ENCODE data around the gene RASL10A.
A peak's percentile ranks its signal among the peaks of the same experiment; 100 is the strongest.

Gene RASL10A

DNA sequence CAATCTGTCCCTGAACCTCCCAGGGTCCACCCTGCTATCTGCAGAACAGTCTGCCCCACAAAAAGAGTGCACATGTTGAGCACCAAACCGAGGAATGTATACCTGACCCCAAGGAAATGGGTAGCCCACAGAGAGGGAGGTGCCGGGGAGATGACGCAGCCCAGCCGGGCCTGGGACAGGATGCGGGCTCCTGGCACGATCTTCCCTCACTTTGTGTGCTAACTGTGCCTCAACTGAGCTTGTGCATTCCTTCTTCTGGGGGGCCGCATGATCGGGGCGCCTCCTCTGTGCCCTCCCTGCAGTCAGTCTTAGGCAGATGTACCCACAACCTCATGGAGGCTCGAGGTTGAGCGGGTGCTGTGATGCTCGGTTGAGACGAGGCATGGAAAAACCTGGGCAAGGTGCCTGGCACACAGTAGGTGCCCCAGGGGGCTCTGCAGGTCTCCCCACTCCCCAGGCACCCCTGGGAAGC, 6.7 kb downstream of the RASL10A start:
- no peak for DNase-seq (ENCODE audit: low read depth)
- no peak overlapping the region for H3K4me3 ChIP-seq (ENCODE audit: low read depth, low read length)

DNA sequence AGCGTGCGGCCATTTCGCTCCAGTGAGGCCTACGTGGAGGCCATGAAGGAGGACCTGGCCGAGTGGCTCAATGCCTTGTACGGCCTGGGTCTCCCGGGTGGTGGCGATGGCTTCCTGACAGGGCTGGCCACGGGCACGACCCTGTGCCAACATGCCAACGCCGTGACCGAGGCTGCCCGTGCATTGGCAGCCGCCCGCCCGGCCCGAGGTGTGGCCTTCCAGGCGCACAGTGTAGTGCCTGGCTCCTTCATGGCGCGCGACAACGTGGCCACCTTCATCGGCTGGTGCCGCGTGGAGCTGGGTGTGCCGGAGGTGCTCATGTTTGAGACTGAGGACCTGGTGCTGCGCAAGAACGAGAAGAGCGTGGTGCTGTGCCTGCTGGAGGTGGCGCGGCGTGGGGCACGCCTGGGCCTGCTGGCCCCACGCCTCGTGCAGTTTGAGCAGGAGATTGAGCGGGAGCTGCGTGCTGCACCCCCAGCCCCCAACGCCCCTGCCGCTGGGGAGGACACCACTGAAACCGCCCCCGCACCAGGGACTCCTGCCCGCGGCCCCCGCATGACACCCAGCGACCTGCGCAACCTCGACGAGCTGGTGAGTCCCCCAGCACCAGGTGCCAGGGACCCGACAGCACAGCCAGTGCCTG, 7.2 kb downstream of the RASL10A start:
- no peak overlapping the region for H3K4me3 ChIP-seq (ENCODE audit: low read depth, low read length)
- no peak for DNase-seq (ENCODE audit: low read depth)

DNA sequence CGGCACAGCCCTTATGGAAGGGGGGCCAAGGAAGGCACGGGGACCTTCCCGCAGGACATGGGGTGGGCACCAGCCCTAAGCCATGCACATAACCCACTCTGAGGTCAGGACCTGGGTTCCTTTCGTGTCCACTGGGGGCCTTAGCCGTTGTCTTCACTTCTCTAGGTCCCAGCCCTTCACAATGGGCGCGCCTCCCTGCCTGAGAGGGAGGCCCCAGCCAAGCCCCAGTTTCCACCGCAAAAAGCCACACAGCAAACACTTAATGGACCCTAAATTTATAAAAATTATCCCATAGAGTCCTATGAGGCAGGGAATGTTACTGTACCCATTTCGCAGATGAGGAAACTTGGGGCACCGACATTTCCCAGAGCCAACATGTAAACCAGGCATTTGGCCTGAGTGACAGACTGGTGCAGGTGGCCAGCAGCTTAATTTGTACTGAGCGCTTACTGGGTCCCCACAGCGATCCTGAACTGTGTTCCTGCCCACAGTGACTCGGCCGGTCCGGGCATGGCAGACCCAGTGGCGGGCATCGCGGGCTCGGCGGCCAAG, 7.8 kb downstream of the RASL10A start:
- no peak for DNase-seq (ENCODE audit: low read depth)
- H3K4me3 ChIP-seq (ENCODE audit: low read depth, low read length), result peak overlapping the region; percentile 86

DNA sequence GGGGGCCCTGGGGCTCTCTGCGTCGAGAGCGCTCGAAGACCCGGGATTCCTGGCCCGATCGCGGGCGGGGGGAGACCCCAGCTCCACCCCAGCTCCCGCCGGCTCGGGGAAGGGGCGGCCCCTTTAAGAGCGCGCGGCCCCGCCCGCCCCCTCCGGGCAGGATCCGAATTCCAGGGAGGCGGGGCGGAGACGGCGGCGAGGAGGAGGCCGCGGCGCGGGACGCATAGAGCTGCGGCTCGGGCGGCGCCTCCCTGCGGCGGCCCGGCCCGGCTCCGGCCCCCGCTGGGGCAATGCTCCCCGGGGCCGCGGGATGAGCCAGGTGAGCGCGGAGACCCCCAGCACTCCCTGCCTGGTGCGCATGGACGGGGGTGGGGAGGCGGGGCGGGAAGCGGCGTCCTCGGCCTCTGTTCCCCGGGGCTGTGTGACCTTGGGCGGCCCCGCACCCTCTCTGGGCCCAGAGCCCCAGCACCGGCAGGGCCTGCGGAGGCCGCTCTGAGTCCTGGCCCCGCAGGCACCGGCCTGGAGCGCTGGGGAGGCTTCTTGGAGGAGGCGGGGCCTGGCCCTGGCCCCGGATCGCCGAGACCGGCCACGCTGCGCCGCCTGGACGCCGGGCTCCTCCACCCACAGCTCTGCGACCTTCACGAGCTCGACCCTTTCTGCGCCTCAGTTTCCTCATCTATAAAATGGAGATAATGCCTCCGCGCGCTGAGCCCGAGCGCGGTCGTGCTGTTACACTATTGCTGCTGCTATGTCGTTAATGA, 8.5 kb downstream of the RASL10A start:
- DNase-seq (ENCODE audit: low read depth), result no peak
- H3K4me3 ChIP-seq (ENCODE audit: low read depth, low read length), result peak overlapping the region; percentile 86

DNA sequence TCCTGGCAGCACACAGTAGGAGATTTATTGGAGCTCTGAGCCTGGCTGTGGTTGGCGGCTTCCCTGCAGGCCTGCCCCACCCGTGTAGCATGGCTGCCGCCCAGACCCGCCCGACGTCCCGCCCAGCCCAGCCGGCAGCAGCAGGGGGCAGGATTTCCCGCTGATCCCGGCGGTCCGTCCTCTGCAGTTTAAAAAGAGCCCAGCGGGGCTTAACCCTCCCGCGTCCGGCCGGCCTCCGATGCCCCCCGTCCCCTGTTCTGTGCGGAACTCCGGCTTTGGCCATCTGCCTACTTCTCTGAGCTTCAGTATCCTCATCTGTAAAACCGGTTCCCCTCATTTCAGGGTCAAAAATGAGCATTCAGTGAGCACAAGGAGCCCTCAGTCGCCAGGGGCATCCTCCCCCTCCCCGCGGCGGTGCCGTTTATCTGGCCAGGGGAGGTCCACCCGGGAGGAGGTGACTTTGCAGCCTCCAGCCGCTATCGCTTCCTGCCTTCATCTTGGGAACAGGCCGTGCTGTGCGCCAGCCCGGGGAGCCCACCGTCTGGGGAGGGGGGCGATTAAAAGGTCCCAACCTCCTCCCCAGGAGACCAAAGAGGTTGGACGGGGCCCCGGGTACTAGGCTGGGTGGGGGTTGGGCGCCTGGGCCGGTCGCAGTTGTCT, 9.2 kb downstream of the RASL10A start, which contains the start of gene GAS2L1:
Gene GAS2L1 (plus strand): TSS at position 476 of the 660 bp plus-strand sequence. CDS start 1,456 bp downstream, outside the sequence.
- H3K4me3 ChIP-seq (ENCODE audit: low read depth, low read length), result peak within 1 kb of the TSS; percentile 86
- no peak for DNase-seq (ENCODE audit: low read depth)

DNA sequence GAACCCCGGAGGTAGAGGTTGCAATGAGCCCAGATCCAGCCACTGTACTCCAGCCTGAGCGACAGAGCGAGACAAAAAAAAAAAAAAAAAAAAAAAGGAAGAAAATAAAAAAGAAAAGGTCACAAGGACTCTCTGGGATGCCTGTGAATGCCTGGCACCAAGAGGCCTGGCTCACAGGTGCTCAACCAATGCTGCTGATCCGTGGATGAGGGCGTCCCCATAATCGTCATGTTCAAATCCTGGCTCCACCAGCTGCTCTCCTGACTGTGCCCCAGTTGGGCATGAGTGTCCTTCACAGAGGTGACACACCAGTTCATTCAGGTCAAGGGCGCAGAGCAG, 9.7 kb downstream of the RASL10A start:
- peak overlapping the region; percentile 86 for H3K4me3 ChIP-seq (ENCODE audit: low read depth, low read length)
- no peak for DNase-seq (ENCODE audit: low read depth)

DNA sequence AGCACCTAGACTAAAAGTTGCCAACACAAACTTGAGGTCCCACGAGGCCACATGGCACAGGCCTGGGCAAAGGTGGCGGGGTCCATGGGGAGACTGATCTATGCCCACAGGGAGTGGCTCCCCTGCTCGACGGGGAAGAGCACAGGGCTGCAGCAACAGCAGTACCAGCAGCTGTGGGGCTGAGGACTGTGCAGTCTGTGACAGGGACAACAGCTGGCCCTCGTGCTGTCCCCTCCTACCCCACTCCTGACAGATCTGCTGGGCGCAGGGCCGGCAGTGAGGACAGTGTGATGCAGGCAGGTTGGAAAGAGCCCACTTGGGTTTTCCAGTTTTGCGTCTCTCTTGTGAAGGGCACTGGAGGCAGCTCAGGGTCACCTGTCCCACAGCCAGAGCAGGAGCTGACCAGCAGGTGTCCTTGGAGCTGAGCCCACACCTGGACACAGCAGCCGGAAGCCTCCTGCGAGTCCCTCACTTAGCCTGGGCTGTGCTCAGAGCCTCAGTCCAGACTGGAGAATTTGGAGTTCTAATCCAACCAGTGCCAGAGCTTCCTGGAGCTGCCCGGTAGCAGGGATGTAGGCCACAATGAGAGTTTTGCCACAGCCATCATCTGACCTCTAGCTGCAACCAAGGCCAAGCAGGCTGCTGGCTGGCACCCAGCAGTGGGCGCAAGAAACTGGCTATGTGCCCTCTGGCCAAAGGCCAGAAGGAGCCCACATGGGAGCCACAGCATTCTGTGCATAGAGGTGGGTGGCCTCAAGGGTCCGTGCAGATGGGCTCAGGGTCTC, 12.6 kb downstream of the RASL10A start:
- DNase-seq (ENCODE audit: low read depth), result no peak

DNA sequence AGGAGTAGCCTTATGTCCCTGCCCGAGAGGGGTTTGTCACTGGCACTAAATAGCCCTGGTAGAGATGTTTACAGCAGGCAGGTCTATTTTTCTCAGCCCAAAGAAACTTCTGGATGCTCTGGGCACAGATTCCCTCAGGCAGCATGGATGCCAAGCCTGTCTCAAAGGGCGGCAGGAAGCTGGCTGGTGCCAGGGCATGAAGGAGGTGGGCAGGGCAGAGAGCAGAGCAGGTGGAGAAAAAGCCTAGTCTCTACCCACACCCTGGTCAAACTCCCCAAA, 13.2 kb downstream of the RASL10A start:
- H3K4me3 ChIP-seq (ENCODE audit: low read depth, low read length), result no peak overlapping the region
- no peak for DNase-seq (ENCODE audit: low read depth)

More for the DNA sequence above, 12.6 kb downstream of the RASL10A start:
- H3K4me3 ChIP-seq (ENCODE audit: low read depth, low read length), result no peak overlapping the region

DNA sequence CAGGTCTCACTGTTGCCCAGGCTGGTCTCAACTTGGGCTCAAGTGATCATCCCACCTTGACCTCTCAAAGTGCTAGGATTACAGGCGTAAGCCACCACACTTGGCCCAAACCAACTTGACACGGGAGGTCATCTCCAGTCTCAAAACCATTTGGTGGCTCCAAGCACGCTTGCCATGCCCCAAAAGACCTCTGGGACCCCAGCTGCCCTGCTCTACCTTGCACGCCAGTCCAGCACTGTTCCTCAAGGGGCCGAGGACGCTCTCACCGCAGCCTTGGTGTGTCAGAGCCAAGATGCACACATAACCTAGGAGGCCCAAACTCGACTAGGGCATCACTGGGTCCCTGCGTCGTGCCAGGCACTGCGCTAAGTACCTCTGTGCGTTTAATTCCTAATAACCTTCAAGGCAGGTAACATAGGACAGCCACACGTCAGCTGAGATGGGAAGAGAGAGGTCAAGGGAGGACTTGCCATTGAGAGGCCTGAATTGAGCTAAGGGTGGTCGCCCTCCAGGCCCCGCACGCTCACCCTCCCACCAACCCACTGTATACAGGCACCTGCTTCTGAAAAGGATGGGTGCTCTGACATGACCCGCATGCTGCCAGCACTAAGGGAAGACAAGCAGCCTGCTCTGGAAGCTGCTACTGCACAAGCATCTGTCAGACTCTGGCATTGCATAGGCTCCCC, 13.6 kb downstream of the RASL10A start:
- no peak for DNase-seq (ENCODE audit: low read depth)
- H3K4me3 ChIP-seq (ENCODE audit: low read depth, low read length), result no peak overlapping the region

DNA sequence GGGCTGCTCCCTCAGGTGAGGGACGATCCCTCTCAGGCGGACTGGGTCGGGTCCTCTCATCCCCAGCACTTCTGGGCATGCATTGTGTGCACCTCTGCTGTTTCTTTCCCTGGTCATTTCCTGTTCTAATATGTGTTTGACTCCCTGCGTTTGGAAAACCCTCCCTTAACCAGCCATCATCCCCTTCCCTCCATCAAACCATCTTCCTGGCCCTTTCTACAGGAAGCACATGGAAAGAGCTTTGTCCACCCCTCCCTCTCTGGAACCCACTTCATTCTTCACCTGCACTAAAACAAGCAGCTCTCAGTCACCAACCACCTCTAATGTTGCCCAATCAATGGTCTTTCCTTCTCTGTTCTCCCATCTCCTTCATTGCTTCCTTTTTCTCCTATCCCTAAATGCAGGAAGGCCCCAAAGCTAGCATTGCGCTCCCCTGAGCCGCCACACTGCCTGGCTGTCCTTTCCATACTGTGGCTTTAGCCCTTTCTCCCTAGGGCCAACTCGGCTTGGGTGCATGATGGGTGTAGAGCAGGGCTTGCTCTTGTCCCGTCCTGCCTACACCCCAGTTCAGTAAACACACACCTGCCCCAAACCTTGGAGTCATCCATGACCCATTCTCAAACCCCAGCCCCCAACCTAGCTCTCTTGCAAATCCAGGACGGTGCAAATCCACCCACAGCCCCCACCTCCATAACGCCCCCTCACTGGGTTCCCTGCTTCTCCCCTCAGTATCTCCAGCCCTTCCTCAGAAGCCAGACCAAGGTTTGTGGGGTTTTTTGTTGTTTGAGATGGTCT, 14.5 kb downstream of the RASL10A start:
- H3K4me3 ChIP-seq (ENCODE audit: low read depth, low read length), result no peak overlapping the region
- no peak for DNase-seq (ENCODE audit: low read depth)

DNA sequence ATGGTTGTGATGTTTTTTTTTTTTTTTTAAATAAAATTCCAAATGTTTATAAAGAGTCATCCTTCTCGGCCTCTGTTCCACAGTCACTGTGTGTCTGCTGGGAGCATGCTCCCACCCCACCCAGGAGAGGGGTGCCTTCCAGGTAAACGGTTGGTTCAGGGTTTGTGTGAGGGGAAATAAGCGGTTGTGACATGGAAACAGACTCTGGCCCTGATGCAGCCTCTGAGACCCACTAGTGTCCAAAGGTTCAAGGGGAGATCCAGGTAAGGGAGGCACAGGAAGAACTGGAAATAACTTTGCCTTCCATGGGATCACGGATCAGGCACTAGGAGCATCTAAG, 15.1 kb downstream of the RASL10A start:
- H3K4me3 ChIP-seq (ENCODE audit: low read depth, low read length), result no peak overlapping the region
- no peak for DNase-seq (ENCODE audit: low read depth)

DNA sequence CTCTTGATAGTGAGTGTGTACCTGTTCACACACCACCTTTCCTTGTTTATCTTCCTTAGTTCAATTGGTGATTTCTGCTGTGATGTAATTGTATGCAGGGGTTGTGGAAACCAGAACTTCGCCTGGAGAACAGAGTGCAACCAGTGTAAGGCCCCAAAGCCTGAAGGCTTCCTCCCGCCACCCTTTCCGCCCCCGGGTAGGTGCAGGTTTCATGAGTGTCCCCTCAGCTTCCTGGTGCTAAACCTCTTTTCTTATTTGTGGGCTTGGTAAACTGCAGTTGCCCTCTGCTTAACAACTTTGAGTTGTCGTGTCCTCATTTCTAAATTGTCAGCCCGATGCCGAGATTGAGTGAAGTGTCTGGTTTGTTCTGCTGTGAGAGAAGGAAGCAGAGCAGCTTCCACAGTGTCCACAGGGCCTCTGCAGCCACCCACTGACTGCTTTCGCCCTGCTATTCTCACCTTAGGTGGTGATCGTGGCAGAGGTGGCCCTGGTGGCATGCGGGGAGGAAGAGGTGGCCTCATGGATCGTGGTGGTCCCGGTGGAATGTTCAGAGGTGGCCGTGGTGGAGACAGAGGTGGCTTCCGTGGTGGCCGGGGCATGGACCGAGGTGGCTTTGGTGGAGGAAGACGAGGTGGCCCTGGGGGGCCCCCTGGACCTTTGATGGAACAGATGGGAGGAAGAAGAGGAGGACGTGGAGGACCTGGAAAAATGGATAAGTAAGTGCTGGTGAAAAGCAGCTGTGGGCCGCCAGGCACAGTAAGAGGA, 16.2 kb downstream of the RASL10A start:
- DNase-seq (ENCODE audit: low read depth), result no peak
- no peak overlapping the region for H3K4me3 ChIP-seq (ENCODE audit: low read depth, low read length)

DNA sequence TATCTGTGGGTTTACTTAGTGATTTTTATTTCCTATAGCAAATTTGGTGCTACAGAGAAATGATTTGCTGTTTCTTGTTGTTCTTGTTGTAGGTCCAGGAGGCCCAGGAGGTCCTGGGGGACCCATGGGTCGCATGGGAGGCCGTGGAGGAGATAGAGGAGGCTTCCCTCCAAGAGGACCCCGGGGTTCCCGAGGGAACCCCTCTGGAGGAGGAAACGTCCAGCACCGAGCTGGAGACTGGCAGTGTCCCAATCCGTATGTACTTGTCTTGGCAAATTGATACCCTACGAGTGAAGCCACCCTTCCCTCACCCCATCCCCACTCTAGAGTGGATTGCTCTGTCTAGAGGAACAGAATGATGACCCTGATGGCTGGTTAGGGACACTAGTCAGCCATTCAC, 16.9 kb downstream of the RASL10A start:
- H3K4me3 ChIP-seq (ENCODE audit: low read depth, low read length), result no peak overlapping the region
- no peak for DNase-seq (ENCODE audit: low read depth)

DNA sequence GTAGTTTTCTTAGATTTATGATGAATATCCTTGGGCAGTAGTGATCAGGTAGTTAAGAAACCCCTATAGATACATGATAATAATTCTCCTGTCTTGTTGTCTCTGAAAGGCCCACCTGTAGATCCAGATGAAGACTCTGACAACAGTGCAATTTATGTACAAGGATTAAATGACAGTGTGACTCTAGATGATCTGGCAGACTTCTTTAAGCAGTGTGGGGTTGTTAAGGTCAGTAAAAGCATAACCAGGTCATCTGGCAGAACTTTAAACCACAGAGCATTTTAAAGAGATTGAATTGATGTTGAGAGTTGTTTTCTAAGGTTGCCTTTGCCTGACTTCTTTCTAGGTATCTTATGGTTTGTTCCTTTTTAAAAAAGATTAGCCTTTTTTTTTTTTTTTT, 23.1 kb downstream of the RASL10A start:
- no peak for DNase-seq (ENCODE audit: low read depth)
- H3K4me3 ChIP-seq (ENCODE audit: low read depth, low read length), result no peak overlapping the region

DNA sequence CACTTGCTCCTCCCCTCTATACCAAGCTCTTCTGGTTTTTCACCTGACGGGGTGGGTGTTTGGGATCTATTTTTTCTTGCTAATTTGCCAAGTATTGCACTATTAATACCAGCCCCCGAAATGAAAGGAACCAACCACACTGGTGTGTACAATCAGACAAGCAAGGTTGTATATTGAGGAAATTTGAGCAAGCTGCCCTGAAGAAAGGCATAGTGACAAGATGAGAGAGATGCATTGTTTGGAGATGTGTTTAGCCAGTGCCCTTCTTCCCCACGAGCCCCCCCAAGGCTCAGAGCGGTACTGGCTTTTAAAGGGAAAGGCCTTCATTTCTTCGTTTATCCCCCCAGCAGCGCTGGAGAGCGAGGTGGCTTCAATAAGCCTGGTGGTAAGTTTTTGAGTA, 24.3 kb downstream of the RASL10A start:
- no peak for DNase-seq (ENCODE audit: low read depth)
- H3K4me3 ChIP-seq (ENCODE audit: low read depth, low read length), result no peak overlapping the region

DNA sequence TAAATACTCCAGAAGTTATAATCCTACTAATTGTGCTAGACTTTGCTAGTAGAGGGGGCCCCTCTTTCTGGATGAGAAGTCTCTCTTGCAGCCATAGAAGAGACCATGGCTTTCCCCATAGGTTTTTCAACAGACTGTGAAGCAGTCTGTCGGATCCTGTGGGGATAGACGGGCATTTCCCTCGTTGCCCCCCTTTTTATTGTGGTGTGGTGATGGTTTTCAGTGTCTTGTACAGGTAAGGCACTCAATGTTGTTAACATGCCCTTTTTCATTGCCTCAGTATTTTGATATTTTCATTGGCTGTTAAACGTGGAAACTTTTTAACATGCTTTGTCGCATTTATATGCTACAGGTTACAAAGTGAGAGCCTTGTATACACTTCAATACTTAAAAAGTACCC, 25.4 kb downstream of the RASL10A start:
- no peak for DNase-seq (ENCODE audit: low read depth)
- no peak overlapping the region for H3K4me3 ChIP-seq (ENCODE audit: low read depth, low read length)

DNA sequence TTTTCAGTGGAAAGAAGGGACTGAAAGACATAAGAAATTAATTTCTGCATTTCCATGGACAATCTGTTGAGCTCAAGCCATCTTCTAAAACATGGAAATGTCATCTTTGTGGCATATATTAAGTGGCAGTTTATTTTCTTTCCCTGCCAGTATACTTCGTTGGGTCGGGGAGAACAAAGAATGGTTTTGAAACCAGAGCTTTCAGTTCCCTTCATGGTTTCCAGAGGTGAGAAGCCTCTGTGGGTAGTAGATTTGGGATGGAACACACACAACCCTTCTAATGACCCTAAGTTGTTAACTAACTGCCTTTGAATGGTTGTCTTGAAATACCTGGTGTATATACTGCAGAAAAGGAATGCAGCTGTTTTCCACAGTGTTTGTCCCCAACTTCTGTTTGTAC, 26.7 kb downstream of the RASL10A start:
- no peak overlapping the region for H3K4me3 ChIP-seq (ENCODE audit: low read depth, low read length)
- DNase-seq (ENCODE audit: low read depth), result no peak

DNA sequence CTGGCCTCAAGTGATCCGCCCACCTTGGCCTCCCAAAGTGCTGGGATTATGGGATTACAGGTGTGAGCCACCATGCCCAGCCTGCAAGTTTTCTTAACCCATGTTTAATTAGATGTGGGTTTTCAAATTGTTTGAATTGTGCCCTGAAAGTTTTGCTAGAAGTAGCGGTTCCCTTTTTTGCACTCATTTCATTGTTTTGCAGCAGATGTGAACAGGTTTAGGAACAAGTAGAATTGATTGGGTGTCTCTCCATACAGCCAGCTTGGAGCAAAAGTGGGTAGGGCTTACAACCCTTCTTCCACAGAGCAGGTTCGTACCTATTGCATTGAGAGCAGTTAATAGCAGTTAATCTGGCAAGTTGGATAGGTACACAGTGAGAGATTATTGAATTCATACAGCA, 31.3 kb downstream of the RASL10A start:
- no peak for DNase-seq (ENCODE audit: low read depth)
- H3K4me3 ChIP-seq (ENCODE audit: low read depth, low read length), result no peak overlapping the region

Data from skeletal muscle cell (primary cell).